HTERT RPE-1 (cell line): ENCODE measurements around the gene MSI2.

Experiments used
- in situ Hi-C: fragments of 300-500 bp; cut with MboI; formaldehyde crosslinking; loops from 4 replicates; pipeline ENCODE4 v1.14.3; 2020; ENCODE audit warnings: low sequenced_read_pairs

Gene MSI2

DNA sequence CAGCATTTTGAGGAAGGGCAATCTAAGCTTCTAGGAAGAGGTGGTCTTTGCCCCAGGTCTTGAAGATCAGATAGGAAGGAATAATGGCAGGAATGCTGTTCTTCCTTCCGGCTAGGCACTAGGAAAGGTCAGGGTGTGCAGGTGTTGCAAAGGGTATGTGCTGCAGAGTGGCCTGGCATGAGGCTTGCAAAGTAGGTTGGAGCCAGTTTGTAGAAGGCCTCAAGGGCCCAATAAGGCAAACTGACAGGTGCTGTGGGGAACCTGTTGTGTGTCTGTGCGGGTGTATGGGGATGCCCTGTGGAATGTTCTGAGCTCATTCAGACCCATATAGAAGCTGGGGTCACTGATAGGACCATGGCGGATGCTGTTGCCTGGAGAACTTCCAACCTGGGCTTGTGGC lies 12.7 kb downstream of the MSI2 start:
- in situ Hi-C loops, result no loop called here

DNA sequence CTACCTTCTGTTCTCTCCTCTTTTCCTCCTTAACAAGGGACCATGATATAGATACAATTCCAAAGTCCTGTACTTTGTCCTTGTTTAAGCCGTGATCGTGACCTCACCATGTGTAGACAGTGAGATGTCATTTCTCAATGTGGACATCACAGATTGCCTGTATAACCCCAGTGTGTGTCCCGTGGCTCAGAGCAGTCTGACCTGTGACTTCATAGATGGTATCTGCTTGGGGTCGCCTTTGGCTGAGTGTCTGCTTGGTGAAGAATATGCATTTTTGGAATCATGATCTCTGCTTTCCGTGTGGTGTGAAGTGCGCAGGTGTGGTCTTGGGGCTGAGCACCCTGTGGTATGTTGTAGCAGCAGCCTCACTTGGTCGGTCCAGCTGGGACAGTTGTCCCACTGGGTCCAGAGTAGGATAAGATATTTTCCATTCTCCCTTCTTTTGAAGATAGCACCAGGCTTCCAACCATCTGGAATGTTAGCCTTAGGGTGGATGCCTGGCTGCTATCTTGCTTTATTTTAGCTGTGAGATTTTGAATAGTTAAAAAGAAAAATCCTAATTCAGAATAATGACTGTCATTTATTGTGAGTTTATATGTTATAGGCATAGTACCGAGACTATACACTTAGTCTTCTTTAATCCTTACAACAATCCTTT lies 13.4 kb downstream of the MSI2 start:
- in situ Hi-C loops, result no loop called here

DNA sequence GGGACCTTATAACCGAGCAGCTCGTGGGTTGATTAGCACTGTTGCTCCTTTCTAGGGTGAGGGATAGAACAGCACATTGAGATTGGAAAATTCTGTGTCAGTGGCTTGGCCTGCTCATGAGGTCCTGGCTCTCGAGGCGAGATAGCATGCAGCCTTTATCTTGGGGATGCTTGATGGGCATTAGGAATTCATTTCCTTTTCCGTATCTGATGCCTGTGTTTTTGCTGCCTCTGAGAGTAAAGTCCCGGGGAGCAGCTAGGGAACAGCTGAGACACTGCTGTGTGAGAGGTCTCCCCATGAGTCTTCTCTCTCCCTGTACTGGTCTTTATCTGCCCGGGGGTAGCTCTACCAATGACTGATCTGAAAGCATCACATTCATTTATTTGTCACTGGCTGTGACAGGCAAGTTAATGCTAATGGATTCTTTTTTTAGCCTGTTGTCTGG lies 14.5 kb downstream of the MSI2 start:
- in situ Hi-C loops, result no loop called here

DNA sequence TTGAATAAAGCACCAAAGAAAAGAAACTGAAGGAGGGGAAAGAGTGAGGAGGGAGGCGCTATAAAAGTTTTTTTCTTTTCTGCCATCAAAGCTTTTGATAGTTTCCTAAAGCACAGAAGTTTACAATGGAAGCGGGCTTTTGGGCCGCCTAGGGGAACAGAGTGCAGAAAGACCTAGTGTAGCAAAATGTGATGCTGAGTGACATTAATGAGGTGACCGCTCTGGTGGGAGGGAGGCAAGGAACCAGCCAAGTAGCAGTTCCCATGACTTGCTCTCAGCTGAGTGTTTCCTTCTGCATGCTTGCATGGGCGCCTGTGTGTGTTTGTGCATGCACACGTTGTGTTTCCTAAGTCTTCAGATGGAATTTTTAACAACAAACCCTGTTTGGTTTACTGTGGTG lies 15.5 kb downstream of the MSI2 start:
- in situ Hi-C loops, result no loop called here

DNA sequence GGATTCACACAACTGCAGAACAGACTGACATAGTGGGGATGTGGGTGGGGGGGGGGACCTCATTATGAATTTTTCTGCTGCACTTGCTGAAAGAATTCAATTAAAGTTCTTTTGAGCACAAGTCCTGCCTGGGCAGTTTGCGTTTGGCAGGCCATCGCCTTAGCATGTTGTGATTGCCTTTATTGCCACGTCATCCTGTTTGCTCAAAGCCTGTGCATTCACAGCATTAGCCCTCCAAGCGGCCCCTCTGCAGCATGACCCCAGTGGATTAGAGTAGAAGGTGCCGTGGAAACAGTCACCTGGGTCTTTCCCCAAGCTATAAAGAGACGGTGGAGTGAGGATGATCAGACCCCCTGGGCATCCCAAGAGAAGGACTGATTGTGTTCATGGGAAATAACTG lies 17.2 kb downstream of the MSI2 start:
- in situ Hi-C loops, result no loop called here

DNA sequence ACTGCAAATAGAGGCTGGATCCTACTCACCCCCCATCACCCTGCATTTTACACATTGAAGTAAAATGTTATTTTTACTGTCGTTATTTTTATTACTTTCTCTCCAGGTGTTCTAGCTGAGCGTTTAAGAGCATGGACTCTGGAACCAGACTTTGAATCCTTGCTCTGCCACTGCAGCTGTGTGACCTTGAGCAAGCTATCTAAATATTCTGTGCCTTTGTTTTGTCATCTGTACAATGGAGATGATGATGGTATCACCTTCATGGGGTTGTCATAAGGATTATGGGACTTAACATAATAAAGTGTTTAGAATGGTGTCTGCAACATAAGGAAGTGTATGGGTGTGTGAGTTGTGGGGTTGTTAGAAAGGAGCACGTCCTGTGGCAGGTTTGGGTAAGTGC lies 17.8 kb downstream of the MSI2 start:
- in situ Hi-C loops, result no loop called here

DNA sequence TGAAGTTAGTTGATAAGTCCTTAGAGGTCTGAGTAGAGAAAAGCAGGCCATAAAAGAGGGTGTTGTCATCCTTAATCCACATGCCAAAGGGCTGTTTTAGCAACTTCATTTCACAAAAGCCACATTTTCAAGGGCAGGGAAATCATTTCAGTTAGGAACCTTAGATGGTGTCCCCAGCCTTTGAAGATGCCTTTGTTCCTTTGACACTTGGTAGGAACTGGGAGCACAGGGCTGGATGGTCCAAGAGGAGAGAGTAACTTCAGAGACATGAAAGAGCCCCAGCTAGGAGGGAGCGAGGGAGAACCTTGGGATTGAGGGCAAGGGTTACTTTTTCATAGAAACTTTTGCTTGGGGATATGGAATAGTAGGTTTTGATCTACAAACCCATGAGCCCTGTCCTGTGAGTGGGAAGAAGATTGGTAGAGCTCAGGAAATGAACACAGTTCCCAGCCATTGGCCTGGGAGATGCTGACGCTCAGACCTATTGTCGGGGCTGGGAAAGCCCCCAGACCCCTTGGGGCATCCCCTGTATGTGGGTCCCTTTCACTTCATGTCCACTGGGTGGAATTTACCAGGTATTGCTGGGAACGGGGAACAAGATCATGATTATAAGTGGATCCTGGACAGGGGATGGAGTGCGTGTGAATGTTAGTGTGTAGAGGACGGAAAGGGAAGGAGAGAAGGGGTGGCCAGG lies 18.9 kb downstream of the MSI2 start:
- in situ Hi-C loops, result no loop called here

DNA sequence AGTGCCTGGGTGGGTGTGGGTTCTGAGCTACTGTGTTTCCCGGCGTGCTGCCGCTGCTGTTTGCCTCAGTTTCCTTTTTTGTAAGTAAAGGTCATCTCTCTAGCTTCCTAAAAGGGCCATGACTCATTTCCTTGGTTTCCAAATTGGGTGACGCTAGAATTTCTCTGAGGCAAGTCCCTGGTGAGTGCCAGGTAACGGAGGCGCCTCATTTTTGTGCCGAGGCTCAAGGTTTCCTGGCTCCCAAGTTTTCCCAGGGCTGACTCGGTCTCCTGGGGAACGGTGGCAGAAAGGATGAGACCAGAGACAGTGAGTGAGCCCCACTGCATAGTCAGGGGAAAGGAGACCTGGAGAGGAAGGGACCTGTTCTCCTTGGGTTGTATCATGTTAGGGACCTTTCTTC lies 20.3 kb downstream of the MSI2 start:
- in situ Hi-C loops, result no loop called here

DNA sequence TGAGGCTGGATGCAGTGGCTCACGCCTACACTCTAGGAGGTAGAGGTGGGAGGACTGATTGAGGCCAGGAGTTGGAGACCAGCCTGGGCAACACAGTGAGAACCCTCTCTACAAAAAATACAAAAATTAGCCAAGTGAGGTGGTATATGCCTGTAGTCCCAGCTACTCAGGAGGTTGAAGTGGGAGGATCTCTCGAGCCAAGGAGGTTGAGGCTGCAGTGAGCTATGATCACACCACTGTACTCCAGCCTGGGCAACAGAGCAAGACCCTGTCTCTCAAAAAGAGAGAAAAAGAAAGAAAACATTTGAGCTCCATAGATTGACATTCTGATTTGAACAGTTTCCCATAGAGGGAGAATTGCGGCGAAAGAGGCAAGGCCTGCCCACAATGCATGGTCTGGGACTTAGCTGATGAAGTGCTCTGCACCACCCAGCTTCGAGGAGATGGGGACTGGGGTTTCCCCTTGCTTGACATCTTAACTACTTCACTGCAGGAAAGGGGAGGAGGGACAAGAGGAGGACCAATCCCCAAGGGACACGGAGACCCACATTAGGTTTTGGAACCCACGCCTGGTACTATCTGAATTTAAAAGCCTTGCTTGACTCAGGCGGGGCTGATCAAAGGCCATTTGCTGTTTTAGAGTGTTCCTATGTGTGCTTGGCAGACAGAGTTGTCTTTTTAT lies 21.7 kb downstream of the MSI2 start:
- in situ Hi-C loops, result no loop called here

DNA sequence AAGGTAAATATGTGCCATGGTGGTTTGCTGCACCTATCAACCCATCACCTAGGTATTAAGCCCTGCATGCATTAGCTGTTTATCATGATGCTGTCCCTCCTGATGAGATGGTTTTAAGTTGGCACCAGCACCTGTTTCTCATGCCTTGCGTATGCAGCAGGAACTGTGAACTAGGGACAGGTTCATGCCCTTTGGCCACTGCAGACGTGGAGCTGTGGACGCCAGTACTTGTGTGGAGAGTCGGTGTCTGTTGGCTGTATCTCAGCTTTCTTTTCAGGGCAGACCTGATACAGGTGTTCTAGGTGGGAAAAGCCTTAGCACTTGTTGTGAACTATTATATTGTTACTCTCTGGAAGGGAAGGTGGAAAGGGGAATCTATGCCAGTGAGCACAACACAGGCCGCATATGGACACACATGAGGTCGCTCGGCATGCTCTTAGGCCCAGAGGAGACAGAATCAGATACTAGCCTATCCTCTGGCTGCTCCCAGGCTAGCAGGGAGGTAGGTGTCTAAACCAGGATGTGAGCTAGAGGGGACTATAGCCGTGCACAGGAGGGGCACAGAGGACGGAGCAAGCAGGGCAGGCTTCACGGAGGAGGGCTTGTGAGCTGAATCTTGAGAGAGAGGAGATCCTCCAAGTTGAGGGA lies 22.5 kb downstream of the MSI2 start:
- in situ Hi-C loops, result no loop called here

DNA sequence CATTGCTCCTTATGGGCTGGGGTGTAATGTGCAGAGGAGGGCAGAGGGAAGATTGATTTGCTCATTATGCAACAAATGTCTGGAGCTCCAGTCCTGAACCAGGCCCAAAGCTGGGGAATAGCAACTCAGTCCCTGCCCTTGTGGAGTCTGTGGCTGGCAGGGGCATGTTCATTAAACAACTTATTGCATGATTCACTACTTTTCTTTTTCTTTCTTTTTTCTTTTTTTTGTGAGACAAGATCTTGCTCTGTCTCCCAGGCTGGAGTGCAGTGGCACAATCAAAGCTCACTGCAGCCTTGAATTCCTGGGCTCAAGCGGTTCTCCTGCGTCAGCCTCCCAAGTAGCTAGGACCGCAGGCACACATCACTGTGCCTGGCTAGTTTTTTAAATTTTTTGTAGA lies 23.1 kb downstream of the MSI2 start:
- in situ Hi-C loops, result no loop called here

DNA sequence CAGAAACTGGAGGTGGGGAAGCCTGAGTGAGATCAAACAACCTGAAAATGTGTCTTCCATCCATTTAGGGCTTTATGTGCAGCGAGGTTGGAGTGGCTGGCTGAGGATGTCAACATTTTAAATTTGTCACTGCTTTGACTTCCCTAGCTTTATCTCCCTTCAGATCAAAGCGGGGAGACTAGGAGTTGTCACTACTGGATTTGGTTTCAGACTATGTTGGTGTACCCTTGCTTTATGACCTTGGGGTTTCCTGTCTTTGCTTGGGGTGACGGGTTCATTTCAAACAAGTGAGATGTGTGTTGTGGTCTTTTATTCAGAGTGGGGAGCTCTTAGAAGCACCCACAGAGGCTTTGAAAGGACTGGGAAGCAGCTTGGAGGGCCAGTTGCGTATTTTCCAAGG lies 25.6 kb downstream of the MSI2 start:
- in situ Hi-C loops, result no loop called here

DNA sequence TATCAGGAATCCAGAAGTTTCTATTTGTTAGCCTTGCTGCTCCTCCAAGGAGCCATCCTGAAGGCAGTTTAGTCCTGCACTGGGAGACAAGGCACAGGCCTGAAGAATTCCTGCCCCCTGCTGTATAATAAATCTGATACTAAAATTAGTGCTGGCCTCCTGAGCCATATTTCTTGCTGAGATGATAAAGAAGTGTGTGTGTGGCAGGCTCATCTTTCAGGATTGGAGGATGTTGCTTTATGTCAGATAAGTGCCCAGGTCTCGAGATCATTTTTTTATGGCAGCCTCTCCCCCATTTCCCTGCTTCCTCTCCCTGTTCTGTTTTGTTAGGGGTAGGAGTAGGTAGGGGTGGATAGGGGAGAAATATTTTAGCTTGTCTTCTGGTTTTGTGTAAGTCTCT lies 26.0 kb downstream of the MSI2 start:
- in situ Hi-C loops, result no loop called here

DNA sequence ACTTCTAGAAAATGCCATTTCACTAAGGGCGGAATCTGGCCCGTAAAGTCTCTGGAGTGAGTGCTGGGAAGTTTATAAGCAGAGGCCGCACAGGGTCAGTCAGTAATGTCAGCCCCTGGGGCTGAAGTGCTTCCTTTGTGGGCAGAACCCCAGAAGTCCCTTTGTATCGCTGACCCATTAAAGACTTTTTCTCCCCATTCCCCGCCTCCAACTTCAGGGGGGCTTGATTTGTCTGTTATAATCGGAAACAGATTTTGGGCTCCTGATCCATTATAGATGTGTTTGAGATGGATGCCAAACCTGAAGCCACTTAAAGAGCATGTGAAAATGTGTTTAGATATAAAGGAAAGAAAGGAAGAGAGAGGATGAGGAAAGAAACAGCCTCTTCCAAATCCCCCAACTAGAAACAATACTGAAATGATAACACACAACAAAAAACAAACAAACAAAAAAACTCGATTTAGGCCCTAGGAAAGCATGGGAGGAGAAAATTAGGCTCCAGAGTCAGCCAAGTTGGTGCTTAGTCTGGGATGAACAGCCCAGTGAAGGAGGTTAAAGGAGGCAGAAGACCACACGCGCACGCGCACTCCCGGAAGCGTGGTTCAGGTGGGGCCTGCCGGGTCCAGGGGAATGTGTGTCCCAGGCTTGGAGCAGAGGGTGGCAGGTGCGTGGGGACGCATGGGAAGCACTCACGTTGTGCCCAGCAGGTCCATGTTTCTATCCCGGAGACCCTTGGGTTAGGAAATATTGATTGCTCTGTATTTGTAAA lies 27.1 kb downstream of the MSI2 start:
- in situ Hi-C loops, result no loop called here

DNA sequence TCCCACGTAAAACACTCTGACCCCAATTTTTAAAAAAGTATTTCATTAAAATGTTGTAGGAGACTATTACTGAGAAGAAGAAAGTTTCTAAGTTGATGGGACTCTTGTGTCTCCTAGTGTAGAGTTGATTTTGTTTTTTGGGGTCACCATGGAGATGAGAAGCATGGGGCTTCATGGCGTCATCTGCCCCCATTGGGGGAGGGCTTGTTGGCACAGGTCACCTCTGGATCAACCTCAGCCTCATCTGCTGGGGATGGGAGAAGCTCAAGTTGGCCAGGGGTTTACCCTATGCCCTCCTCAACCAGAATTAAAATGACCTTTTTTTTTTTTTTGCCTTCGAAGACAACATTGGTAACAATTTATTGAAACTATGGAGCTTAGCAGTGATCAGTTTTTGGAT lies 28.3 kb downstream of the MSI2 start:
- in situ Hi-C loops, result no loop called here

DNA sequence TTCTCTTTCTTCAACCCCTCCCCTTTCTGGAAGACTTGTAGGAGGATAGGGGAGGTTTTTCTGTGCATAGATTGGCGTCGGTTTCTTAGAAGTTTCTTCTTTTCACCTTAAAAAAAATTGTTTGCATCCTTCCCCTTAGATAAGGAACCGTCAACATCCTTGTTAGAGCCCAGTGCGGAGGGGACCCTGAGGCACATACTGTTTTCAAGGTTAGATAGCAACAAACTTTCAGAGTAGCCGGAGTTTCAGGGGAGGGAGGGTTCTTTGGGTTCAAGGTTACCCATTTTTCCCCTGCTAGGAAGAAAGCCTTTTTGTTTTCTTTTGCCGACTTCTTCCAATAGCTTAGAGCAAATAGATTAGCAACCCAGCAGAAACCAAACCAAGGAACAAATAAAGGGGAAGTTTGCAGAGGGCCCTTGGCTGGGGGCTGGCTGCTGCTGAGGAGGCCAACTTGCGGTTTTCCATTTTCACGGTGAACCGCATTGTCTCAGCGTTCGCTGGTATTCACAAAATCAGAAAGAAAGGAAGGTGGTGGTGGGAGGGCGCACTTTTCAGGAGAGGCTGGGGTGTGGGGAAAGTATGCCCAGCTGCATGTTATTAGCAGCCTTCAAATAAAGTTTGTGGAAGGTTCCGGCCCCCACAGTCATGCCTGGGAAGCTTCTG lies 28.8 kb downstream of the MSI2 start:
- in situ Hi-C loops, result no loop called here

DNA sequence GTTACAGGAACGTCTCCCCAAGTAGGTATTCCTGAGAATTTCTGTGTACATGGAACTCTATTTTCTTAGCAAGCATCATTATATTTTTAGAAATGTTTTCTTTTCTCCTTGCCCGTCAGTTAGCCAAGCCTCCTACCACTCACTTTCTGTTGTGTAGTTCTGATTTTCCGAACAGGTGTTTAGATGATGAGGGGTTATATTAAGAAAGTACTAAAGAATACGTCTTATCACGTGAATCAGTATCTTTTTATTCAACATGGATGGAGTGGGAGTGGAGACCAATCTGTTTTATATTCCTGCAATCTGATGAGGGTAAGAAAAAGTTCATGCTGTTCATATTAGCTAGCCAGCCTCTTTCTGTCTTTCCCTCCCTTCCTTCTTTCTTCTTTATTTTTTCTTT lies 29.4 kb downstream of the MSI2 start:
- in situ Hi-C loops, result no loop called here

DNA sequence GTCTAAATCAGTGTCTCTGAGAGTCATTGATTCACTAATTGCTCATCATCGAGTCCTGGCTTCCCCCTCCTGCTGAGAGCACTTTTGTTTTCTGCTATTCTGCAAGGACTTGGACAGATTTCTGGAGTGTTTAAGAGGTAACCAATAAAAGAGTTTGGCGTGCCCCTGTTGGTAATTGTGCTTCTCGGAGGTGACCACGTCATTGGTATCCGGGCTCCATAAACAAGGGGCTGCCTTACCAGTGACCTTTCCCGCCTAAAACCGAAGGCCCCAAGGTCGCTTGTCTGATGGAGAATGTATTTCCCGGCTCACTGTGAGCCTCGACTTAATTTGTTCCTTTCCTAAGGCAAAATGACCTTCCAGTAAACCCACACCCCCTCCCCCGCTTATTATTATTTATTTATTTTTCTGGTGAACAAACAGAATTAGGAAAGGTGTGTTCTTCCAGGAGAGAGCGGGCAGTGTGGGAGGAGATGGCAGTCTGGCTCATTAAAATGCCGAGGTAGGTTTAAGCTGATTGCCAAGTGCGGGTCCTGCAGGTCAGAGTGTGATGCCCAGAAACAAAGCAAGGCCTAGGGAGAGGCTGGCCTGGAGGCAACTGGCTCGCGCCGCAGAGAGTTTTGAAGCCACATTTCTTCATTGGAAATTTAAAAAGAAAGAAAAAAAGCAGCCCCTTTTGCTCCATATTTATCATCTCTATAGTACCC lies 30.2 kb downstream of the MSI2 start:
- in situ Hi-C loops, result no loop called here

DNA sequence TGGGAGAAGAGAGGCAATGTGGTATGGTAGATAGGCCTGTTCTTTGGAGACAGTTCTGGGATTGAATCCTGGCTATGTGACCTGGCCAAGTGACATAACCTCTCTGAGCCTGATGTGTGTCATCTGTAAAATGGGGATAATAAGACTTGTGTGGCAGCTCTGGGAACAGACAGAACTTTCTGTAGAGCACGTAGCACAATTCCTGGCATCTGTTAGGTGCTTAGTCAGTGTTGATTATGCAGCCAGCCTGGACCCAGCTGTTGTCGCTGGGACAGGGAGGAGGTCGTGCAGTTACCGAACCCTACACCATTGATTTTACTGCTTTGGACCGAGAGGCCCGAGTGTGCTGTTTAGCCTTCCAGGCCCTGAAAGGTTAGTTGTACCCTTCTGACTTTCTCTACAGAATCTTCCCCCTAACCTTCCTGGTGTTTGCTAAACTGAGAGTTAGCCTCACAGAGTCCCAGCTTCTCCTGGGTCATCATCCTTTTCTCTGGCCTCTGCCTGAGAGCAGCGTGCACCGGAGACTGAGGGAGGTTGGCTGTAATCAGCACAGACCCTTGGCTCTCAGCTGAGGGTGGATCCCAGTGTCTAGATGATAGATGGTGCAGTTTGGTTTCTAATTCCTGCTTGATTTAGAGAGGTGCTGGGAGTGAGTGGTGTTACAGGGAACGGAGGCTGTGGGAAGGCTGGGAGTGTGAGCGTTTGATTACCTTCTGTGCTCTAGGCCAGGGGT lies 31.9 kb downstream of the MSI2 start:
- in situ Hi-C loops, result no loop called here
